Progenitor cell of endocrine pancreas (in vitro differentiated cells): ENCODE data around the gene CENPU. TPM values are rescaled to one million over a fixed set of nuclear protein-coding genes. Genes with fewer than 3 reads are reported as not detected.

Experiments used
- DNase-seq: peaks from one replicate; pipeline ENCODE4 v3.0.0; 2021; ENCODE audit warnings: low spot score; ENCODE audit not compliant: unreplicated experiment
- H3K27ac Mint-ChIP-seq: 2 replicates; pipeline ENCODE4 v1.8.0; 2021; ENCODE audit warnings: mild to moderate bottlenecking, moderate library complexity, mixed read lengths
- H3K27me3 Mint-ChIP-seq: 2 replicates; pipeline ENCODE4 v1.8.0; 2021; ENCODE audit warnings: mixed read lengths
- H3K36me3 Mint-ChIP-seq: 2 replicates; pipeline ENCODE4 v1.8.0; 2022; ENCODE audit warnings: mixed read lengths; ENCODE audit not compliant: insufficient read depth
- H3K4me1 Mint-ChIP-seq: 2 replicates; pipeline ENCODE4 v1.8.0; 2021; ENCODE audit warnings: low read depth, mixed read lengths
- H3K4me3 Mint-ChIP-seq: 2 replicates; pipeline ENCODE4 v1.8.0; 2021; ENCODE audit warnings: low read depth, mild to moderate bottlenecking, moderate library complexity, mixed read lengths
- H3K9me3 Mint-ChIP-seq: 2 replicates; pipeline ENCODE4 v1.8.0; 2021; ENCODE audit warnings: low read depth, mixed read lengths
- total RNA-seq: library from RNA; stranded (reverse); gene quantifications from 2 replicates; pipeline ENCODE4 v1.2.1, GENCODE V29; 2021
- TF ChIP-seq, protein P1 (sequence below): fragments of 200-600 bp; sonication (generic); IDR thresholded peaks from one replicate; pipeline ENCODE4 v1.5.0; 2021; ENCODE audit warnings: antibody characterized with exemption, mild to moderate bottlenecking; ENCODE audit not compliant: unreplicated experiment

CENPU gene
- total RNA-seq, 1 donor from 2014 or later: 39.2 TPM

DNA sequence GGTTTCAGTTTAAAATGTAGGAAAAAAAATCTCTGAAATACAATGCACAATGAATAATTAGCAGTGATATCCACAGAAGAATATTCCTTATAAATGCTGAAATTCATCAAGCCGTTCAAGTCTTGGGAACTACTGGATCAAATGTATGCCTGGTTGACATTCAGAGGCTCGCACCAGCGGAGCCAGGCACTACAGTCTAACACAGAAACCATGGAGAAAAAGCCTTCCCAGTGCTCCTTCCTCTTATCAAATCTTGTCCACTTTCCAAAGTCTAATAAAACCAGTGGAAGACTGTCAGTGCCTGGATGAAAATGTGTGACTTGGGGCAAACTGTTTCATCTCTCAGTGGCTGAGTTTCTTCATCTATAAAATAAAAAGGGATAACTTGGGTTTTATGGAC lies 35.9 kb downstream of the CENPU start:
- Mint-ChIP-seq H3K4me3 (no peak overlapping the region), H3K27me3 (no peaks in the 10 kb centered on the region), H3K36me3 (peaks cover 5% of the 10 kb centered on the region), H3K4me1 (no peaks in the 10 kb centered on the region), H3K27ac (no peak overlapping the region), H3K9me3 (no peaks in the 10 kb centered on the region)
- TF ChIP-seq, protein P1, sequence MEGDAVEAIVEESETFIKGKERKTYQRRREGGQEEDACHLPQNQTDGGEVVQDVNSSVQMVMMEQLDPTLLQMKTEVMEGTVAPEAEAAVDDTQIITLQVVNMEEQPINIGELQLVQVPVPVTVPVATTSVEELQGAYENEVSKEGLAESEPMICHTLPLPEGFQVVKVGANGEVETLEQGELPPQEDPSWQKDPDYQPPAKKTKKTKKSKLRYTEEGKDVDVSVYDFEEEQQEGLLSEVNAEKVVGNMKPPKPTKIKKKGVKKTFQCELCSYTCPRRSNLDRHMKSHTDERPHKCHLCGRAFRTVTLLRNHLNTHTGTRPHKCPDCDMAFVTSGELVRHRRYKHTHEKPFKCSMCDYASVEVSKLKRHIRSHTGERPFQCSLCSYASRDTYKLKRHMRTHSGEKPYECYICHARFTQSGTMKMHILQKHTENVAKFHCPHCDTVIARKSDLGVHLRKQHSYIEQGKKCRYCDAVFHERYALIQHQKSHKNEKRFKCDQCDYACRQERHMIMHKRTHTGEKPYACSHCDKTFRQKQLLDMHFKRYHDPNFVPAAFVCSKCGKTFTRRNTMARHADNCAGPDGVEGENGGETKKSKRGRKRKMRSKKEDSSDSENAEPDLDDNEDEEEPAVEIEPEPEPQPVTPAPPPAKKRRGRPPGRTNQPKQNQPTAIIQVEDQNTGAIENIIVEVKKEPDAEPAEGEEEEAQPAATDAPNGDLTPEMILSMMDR: no peak
- no peak for DNase-seq

DNA sequence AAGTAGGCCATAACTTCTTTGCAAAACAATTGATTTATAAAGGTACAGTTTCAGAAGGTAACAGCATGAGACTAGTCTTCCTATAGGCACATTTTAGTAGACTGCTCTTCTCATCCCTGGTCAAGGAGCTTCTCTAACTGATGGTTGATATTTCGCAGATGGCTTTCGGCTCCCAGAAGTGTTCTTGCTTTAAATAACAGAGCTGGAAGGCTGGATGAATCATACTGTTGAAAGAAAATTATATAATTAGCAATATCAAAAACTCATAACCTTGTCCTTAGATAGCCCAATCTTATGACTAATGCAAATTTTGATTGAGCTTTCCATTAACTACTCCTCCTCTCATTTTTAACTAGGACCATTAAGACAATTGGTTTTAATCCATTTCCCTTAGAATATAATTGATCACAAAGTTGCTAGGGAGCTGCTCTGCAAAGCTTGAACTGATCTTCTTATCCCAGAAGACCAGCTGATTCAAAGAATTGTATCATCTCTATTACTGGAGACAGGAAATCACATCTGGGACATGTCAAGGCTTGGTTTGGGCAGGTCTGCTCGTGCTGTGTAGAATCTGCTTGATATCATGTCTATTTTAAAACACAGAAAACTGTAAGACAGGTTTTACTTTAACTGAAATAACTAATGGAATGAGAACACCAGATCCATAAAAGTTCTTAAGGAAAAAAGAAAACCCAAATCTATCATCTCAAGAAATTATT lies 38.6 kb downstream of the CENPU start:
- no peak overlapping the region for H3K4me3 Mint-ChIP-seq
- H3K36me3 Mint-ChIP-seq: peaks cover 11% of the 10 kb centered on the region
- H3K27me3 Mint-ChIP-seq: no peaks in the 10 kb centered on the region
- no peaks in the 10 kb centered on the region for H3K4me1 Mint-ChIP-seq
- DNase-seq: no peak
- no peak overlapping the region for H3K27ac Mint-ChIP-seq
- H3K9me3 Mint-ChIP-seq: no peaks in the 10 kb centered on the region
- TF ChIP-seq, protein P1: no peak

DNA sequence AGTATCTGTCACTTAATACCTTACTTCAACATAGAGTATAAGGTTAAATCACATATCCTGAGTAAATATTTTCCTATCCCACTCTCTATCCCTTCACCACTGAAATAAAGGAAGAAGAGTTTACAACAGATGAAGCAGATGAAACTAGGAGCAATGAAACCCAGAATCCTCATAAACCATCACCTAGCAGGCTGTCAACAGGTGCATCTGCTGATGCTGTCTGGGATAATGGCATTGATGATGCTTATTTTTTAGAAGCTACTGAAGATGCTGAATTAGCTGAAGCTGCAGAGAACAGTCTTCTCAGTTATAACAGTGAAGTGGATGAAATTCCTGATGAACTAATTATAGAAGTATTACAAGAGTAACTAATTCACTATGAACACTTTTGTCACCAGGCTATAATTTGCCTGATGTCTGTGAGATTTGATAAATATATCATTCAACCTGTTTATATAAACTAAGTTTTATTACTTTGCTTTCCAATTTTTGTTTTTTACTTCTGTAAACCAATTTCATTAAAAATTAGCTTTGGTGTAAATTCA lies 39.4 kb downstream of the CENPU start:
- Mint-ChIP-seq H3K4me3 (no peak overlapping the region), H3K27ac (no peak overlapping the region), H3K9me3 (no peaks in the 10 kb centered on the region), H3K27me3 (no peaks in the 10 kb centered on the region), H3K36me3 (peaks cover 11% of the 10 kb centered on the region), H3K4me1 (no peaks in the 10 kb centered on the region)
- TF ChIP-seq, protein P1: no peak
- no peak for DNase-seq

DNA sequence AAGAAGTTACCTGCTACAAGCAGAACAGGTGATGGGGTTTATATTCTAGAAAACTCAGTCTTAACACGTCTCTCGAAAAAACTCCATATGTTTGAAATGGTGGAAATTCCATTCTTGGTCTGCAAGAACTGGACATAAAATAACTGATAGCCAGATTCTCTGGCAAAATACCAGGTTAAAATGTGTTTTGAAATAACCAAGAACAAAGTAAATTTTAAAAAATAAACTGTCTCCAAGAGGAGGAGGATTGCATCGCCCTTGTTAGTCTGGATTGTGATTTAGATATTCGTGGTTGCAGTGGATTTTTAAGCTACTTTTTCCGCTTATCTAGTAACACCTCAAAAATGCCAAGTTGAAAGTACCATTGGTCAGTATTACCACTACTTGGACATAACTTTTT lies 40.8 kb downstream of the CENPU start:
- Mint-ChIP-seq H3K9me3 (no peaks in the 10 kb centered on the region), H3K27ac (no peak overlapping the region), H3K4me3 (no peak overlapping the region), H3K4me1 (no peaks in the 10 kb centered on the region), H3K36me3 (peaks cover 11% of the 10 kb centered on the region), H3K27me3 (no peaks in the 10 kb centered on the region)
- DNase-seq: no peak
- TF ChIP-seq, protein P1: no peak

DNA sequence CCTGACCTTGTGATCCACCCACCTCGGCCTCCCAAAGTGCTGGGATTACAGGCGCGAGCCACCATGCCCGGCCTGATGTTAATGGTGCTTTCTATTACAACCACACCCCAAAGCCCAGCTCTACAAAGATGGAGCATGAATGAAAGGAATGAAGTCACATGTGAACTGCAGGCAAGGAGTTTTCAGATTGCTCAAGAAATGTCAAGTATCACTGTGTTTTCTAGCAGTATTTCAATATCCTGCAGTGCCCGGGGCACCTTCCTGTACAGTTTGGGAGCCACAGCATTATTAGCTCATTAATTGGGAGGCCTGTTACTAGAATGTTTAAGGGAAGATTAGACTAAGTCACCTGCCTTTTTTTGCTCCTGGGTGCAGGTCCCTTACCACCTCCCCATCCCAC lies 44.2 kb downstream of the CENPU start:
- H3K4me1 Mint-ChIP-seq: no peaks in the 10 kb centered on the region
- DNase-seq: no peak
- peaks cover 12% of the 10 kb centered on the region for H3K36me3 Mint-ChIP-seq
- no peak overlapping the region for H3K27ac Mint-ChIP-seq
- H3K27me3 Mint-ChIP-seq: no peaks in the 10 kb centered on the region
- no peaks in the 10 kb centered on the region for H3K9me3 Mint-ChIP-seq
- TF ChIP-seq, protein P1: no peak
- no peak overlapping the region for H3K4me3 Mint-ChIP-seq
